H1 (cell line): Measurements from ENCODE around the gene SUPT20HL1. TPM values are rescaled to one million over a fixed set of nuclear protein-coding genes. Genes with fewer than 3 reads are reported as not detected.

Experiments
- CTCF ChIA-PET: fragments of 300-600 bp; sonication (Branson Sonifier 250); formaldehyde crosslinking; loops from one replicate; lab custom pipeline; 2021; ENCODE audit not compliant: partially characterized antibody; lab: Charles Lee
- POLR2A ChIA-PET: fragments of 300-600 bp; sonication (Branson Sonifier 250); formaldehyde crosslinking; loops from one replicate; lab custom pipeline; 2021; ENCODE audit warnings: inconsistent platforms; ENCODE audit not compliant: partially characterized antibody; lab: Charles Lee
- DNase-seq, 2 experiments: peaks; one replicate each; pipeline versions ENCODE4 v3.0.0 to v3.0.0-alpha.2; 2010 to 2022; ENCODE audit warnings: low spot score in 2 of 2, low read depth in 1 of 2, mixed read lengths in 1 of 2
- FAIRE-seq: peaks from 2 replicates; lab custom pipeline; 2011; peaks lifted over from hg19 to GRCh38; lab: Jason Lieb, UNC
- H2AFZ ChIP-seq: 2 replicates; pipeline ENCODE4 v1.8.1; 2012; ENCODE audit warnings: low read length, inconsistent platforms
- H2AK5ac ChIP-seq: 2 replicates; pipeline ENCODE4 v1.6.1; 2013; ENCODE audit warnings: low read depth, low read length
- H2BK120ac ChIP-seq: replicated peaks from 2 replicates; pipeline ENCODE3; 2013; ENCODE audit warnings: low read depth, low read length, inconsistent platforms
- H2BK12ac ChIP-seq: 2 replicates; pipeline ENCODE4 v1.6.1; 2013; ENCODE audit warnings: low read depth, low read length
- H2BK15ac ChIP-seq: 2 replicates; pipeline ENCODE4 v1.6.1; 2013; ENCODE audit warnings: low read length
- H2BK20ac ChIP-seq: 2 replicates; pipeline ENCODE4 v1.6.1; 2013; ENCODE audit warnings: low read length
- H2BK5ac ChIP-seq: 2 replicates; pipeline ENCODE4 v1.6.1; 2013; ENCODE audit warnings: low read depth, low read length
- H3K14ac ChIP-seq: 2 replicates; pipeline ENCODE4 v1.6.1; 2013; ENCODE audit warnings: inconsistent platforms; ENCODE audit not compliant: insufficient read length
- H3K18ac ChIP-seq: 2 replicates; pipeline ENCODE4 v1.6.1; 2013; ENCODE audit warnings: low read length; ENCODE audit errors: extremely low read depth
- H3K23ac ChIP-seq: 2 replicates; pipeline ENCODE4 v1.6.1; 2013; ENCODE audit warnings: inconsistent platforms; ENCODE audit not compliant: insufficient read length
- H3K23me2 ChIP-seq: 2 replicates; pipeline ENCODE4 v1.6.1; 2013; ENCODE audit warnings: low read depth, low read length
- H3K27ac ChIP-seq: 2 replicates; pipeline ENCODE4 v1.6.1; 2011; ENCODE audit warnings: low read depth, low read length, inconsistent platforms
- H3K27me3 ChIP-seq, 4 experiments: replicated peaks in 1 of 4; 1 replicate in 1 of 4; 2 replicates in 3 of 4; pipeline versions ENCODE4 v1.6.1 to v1.8.1; 2011 to 2013; ENCODE audit warnings: low read length in 3 of 4, mild to moderate bottlenecking in 3 of 4, inconsistent platforms in 2 of 4, mixed read lengths in 2 of 4, moderate library complexity in 1 of 4; ENCODE audit not compliant: control insufficient read depth in 3 of 4, insufficient read depth in 3 of 4; ENCODE audit errors: extremely low read depth in 1 of 4
- H3K36me3 ChIP-seq, 4 experiments: 2 replicates each; pipeline versions ENCODE4 v1.6.1 to v1.8.1; 2011 to 2013; ENCODE audit warnings: mild to moderate bottlenecking in 4 of 4, low read length in 3 of 4, moderate library complexity in 2 of 4, control low read depth in 1 of 4, inconsistent platforms in 1 of 4; ENCODE audit not compliant: insufficient read depth in 4 of 4, control insufficient read depth in 2 of 4
- H3K4ac ChIP-seq: replicated peaks from 2 replicates; pipeline ENCODE3; 2013; ENCODE audit warnings: low read length, low read depth, mixed read lengths, inconsistent platforms; ENCODE audit not compliant: insufficient read length
- H3K4me1 ChIP-seq, 4 experiments: replicated peaks in 1 of 4; 1 replicate in 1 of 4; 2 replicates in 3 of 4; pipeline versions ENCODE4 v1.6.1 to v1.8.1; 2011 to 2013; ENCODE audit warnings: low read length in 3 of 4, inconsistent platforms in 2 of 4, mixed read lengths in 1 of 4; ENCODE audit not compliant: insufficient read depth in 4 of 4, control insufficient read depth in 3 of 4
- H3K4me2 ChIP-seq, 2 experiments: 2 replicates each; pipeline versions ENCODE4 v1.6.1 to v1.8.1; 2011 to 2013; ENCODE audit warnings: low read depth in 2 of 2, low read length in 2 of 2, control low read depth in 1 of 2, inconsistent platforms in 1 of 2, mild to moderate bottlenecking in 1 of 2; ENCODE audit not compliant: insufficient read depth in 1 of 2
- H3K4me3 ChIP-seq, 4 experiments: fragments of 200-600, 300-600 bp in 1 of 4; sonication (generic), shearing (Covaris generic), sonication (Bioruptor Twin) in 1 of 4; 2 replicates each; pipeline versions ENCODE4 v1.5.1 to v1.8.1; 2011 to 2016; ENCODE audit warnings: low read length in 4 of 4, low read depth in 3 of 4, control low read depth in 2 of 4, inconsistent platforms in 2 of 4, mild to moderate bottlenecking in 2 of 4, mixed read lengths in 1 of 4, moderate library complexity in 1 of 4; ENCODE audit not compliant: insufficient read depth in 2 of 4; ENCODE audit errors: extremely low read depth in 1 of 4
- H3K56ac ChIP-seq: replicated peaks from 2 replicates; pipeline ENCODE3; 2013; ENCODE audit warnings: low read depth, mild to moderate bottlenecking, mixed read lengths, low read length, inconsistent platforms; ENCODE audit not compliant: insufficient read length
- H3K79me1 ChIP-seq: 2 replicates; pipeline ENCODE4 v1.6.1; 2013; ENCODE audit warnings: low read depth, low read length, control low read depth
- H3K79me2 ChIP-seq, 2 experiments: 2 replicates each; pipeline versions ENCODE4 v1.6.1 to v1.8.1; 2012 to 2013; ENCODE audit warnings: low read length in 2 of 2, mild to moderate bottlenecking in 2 of 2, inconsistent platforms in 1 of 2; ENCODE audit not compliant: insufficient read depth in 2 of 2, control insufficient read depth in 1 of 2
- H3K9ac ChIP-seq, 4 experiments: replicated peaks in 1 of 4; 1 replicate in 1 of 4; 2 replicates in 3 of 4; pipeline versions ENCODE4 v1.6.1 to v1.8.1; 2011 to 2013; ENCODE audit warnings: low read depth in 3 of 4, low read length in 3 of 4, control low read depth in 2 of 4, mild to moderate bottlenecking in 2 of 4, moderate library complexity in 2 of 4, inconsistent platforms in 1 of 4; ENCODE audit errors: extremely low read depth in 1 of 4
- H3K9me3 ChIP-seq, 2 experiments: 2 replicates each; pipeline versions ENCODE4 v1.6.1 to v1.8.1; 2012 to 2013; ENCODE audit warnings: mild to moderate bottlenecking in 2 of 2, moderate library complexity in 2 of 2, control low read depth in 1 of 2, inconsistent platforms in 1 of 2, low read depth in 1 of 2, low read length in 1 of 2, mixed read lengths in 1 of 2; ENCODE audit not compliant: insufficient read depth in 2 of 2
- H4K20me1 ChIP-seq, 2 experiments: replicated peaks in 1 of 2; 2 replicates each; pipeline versions ENCODE3 to v1.8.1; 2011 to 2013; ENCODE audit warnings: inconsistent platforms in 2 of 2, low read length in 2 of 2, mild to moderate bottlenecking in 1 of 2; ENCODE audit not compliant: insufficient read depth in 2 of 2, control insufficient read depth in 1 of 2
- H4K5ac ChIP-seq: 2 replicates; pipeline ENCODE4 v1.6.1; 2013; ENCODE audit warnings: low read length, low read depth, mixed read lengths, inconsistent platforms; ENCODE audit not compliant: insufficient read length
- H4K8ac ChIP-seq: 2 replicates; pipeline ENCODE4 v1.8.0; 2013; ENCODE audit warnings: mild to moderate bottlenecking, moderate library complexity, low read length, inconsistent platforms; ENCODE audit not compliant: insufficient read depth; ENCODE audit errors: extremely low read depth
- H4K91ac ChIP-seq: replicated peaks from 2 replicates; pipeline ENCODE3; 2013; ENCODE audit warnings: low read length, mixed read lengths, inconsistent platforms; ENCODE audit not compliant: insufficient read length
- CHD1 ChIP-seq: IDR thresholded peaks from 2 replicates; pipeline ENCODE4 v1.6.1; 2012; ENCODE audit warnings: low read depth, low read length, improper control_type of control experiment
- CREB1 ChIP-seq: IDR thresholded peaks from 2 replicates; pipeline ENCODE4 v1.6.1; 2012; ENCODE audit warnings: inconsistent platforms
- CTCF ChIP-seq, 3 experiments: IDR thresholded peaks; 1 replicate in 2 of 3; 2 replicates in 1 of 3; pipeline versions ENCODE4 v1.5.1 to v1.6.1; 2011; ENCODE audit warnings: low read length in 3 of 3, mild to moderate bottlenecking in 3 of 3, inconsistent platforms in 2 of 3, low read depth in 1 of 3, moderate library complexity in 1 of 3; ENCODE audit not compliant: insufficient read depth in 1 of 3; ENCODE audit errors: control extremely low read depth in 1 of 3
- GABPA ChIP-seq: IDR thresholded peaks from 2 replicates; pipeline ENCODE4 v1.6.1; 2011; ENCODE audit warnings: mild to moderate bottlenecking, low read length, moderate library complexity, borderline replicate concordance; ENCODE audit not compliant: insufficient read depth
- JUN ChIP-seq: IDR thresholded peaks from 2 replicates; pipeline ENCODE4 v1.6.1; 2011; ENCODE audit warnings: low read depth, mild to moderate bottlenecking, improper control_type of control experiment, low read length
- KDM1A ChIP-seq: fragments of 200-600, 300-600 bp; sonication (generic); IDR thresholded peaks from 2 replicates; pipeline ENCODE4 v1.7.1; 2016; ENCODE audit warnings: mild to moderate bottlenecking, low read length, borderline replicate concordance
- RNF2 ChIP-seq: fragments of 200-900, 300-1000 bp; sonication (generic); IDR thresholded peaks from 2 replicates; pipeline ENCODE4 v1.7.1; 2016; ENCODE audit warnings: borderline replicate concordance, low read depth, mild to moderate bottlenecking, antibody characterized with exemption, low read length; ENCODE audit not compliant: poor library complexity, severe bottlenecking; ENCODE audit errors: missing control alignments
- SIRT6 ChIP-seq: IDR thresholded peaks from one replicate; pipeline ENCODE4 v1.7.1; 2012; ENCODE audit warnings: low read length, inconsistent platforms
- SP1 ChIP-seq: IDR thresholded peaks from 2 replicates; pipeline ENCODE4 v1.6.1; 2011; ENCODE audit warnings: low read depth, low read length
- SRF ChIP-seq: IDR thresholded peaks from 2 replicates; pipeline ENCODE4 v1.6.1; 2011; ENCODE audit warnings: mild to moderate bottlenecking, low read depth, low read length, moderate library complexity
- SUZ12 ChIP-seq: fragments of 200-600 bp; sonication (generic); IDR thresholded peaks from 2 replicates; pipeline ENCODE4 v1.6.1; 2012; ENCODE audit warnings: mild to moderate bottlenecking, inconsistent platforms, low read length, moderate library complexity, mixed read lengths
- TAF1 ChIP-seq: IDR thresholded peaks from 2 replicates; pipeline ENCODE4 v1.6.1; 2011; ENCODE audit warnings: mild to moderate bottlenecking, low read depth, low read length
- TCF12 ChIP-seq: IDR thresholded peaks from 2 replicates; pipeline ENCODE4 v1.6.1; 2011; ENCODE audit warnings: low read depth, mild to moderate bottlenecking, low read length
- WGBS, 2 experiments: shearing (Covaris generic) in 1 of 2; methylation state at CpG; one replicate each; pipeline versions ENCODE4 v1.1.6 to v1.1.7; 2013 to 2015; ENCODE audit warnings: low lambda C conversion rate in 2 of 2, mixed read lengths in 2 of 2, inconsistent platforms in 1 of 2, low coverage in 1 of 2, missing lambda C conversion rate in 1 of 2; ENCODE audit not compliant: insufficient replicate concordance in 2 of 2, insufficient coverage in 1 of 2, insufficient read length in 1 of 2; ENCODE audit errors: extremely low coverage in 1 of 2, missing lambda C conversion rate in 1 of 2; 5-methylcytosine and 5-hydroxymethylcytosine counted together
- polyA plus RNA-seq, 7 experiments: library from polyadenylated mRNA; depleted of rRNA in 3 of 7; stranded (reverse) in 5 of 7; unstranded in 2 of 7; fragments of >200 nt in 5 of 7; fragments of 200-250 nt in 2 of 7; gene quantifications; 1 replicate in 5 of 7; 2 replicates in 1 of 7; 4 replicates in 1 of 7; pipeline versions ENCODE4 v1.2.1 to v1.2.3, GENCODE V29; 2011 to 2013; ENCODE audit warnings: missing spikeins in 2 of 7, mixed read lengths in 2 of 7
- total RNA-seq: library from RNA; stranded (reverse); fragmentation: NEBNext Ultra II Directional; extraction: Animal tissue kit (Norgen Biotek cat#: 25700); gene quantifications from 2 replicates; pipeline ENCODE4 v1.2.1, GENCODE V29; 2021

The SUPT20HL1 gene
- total and polyA plus RNA-seq, 2 of the 8 experiments (the other 6 are each of a cell fraction or from before 2014, with no cell fraction given): not detected

GRCh38 chrX:24396931-24397279 lies 36.5 kb downstream of the SUPT20HL1 start:
- POLR2A ChIA-PET: interaction anchor here (1.4 kb wide), 1 partner anchor 10 kb away, joined by 4 read pairs; no protein-coding TSS in a partner anchor
- no CpG with 5 or more reads among the region's 1 CpG for WGBS, 2 experiments
- TF ChIP-seq SRF (no peak), GABPA (no peak), KDM1A (no peak), CHD1 (no peak), SIRT6 (no peak), TAF1 (no peak), CTCF (IDR thresholded peaks at IDR 0.05; ENCODE audit: control extremely low read depth in 1 of 3, insufficient read depth in 1 of 3, low read depth in 1 of 3, low read length in 3 of 3) (no peak), TCF12 (no peak), SUZ12 (no peak), JUN (no peak), CREB1 (no peak), RNF2 (no peak), SP1 (no peak)

More at GRCh38 chrX:24396931-24397279, 36.5 kb downstream of the SUPT20HL1 start:
- H3K27ac ChIP-seq: no peak overlapping the region
- no peak overlapping the region for H4K5ac ChIP-seq
- no peaks in the 10 kb centered on the region for H3K79me1 ChIP-seq
- no peak overlapping the region for H2BK120ac ChIP-seq
- H3K79me2 ChIP-seq: no peaks in the 10 kb centered on the region
- no peak for DNase-seq
- no peaks in the 10 kb centered on the region for H3K36me3 ChIP-seq
- FAIRE-seq: no peak
- no peak overlapping the region for H3K23ac ChIP-seq
- H2BK5ac ChIP-seq: no peak overlapping the region
- CTCF ChIA-PET: interaction anchor here (0.7 to 11.4 kb wide), 14 partner anchors 10 to 238 kb away, joined by 3 to 144 read pairs (median 5); no protein-coding TSS in a partner anchor
- no peak overlapping the region for H3K18ac ChIP-seq
- no peak overlapping the region for H4K91ac ChIP-seq
- no peak overlapping the region for H2BK12ac ChIP-seq
- no peak overlapping the region for H3K14ac ChIP-seq
- H4K8ac ChIP-seq: no peak overlapping the region
- no peak overlapping the region for H3K9ac ChIP-seq
- H4K20me1 ChIP-seq: no peaks in the 10 kb centered on the region
- H2AK5ac ChIP-seq: no peak overlapping the region
- no peak overlapping the region for H2BK15ac ChIP-seq
- no peak overlapping the region for H2BK20ac ChIP-seq
- H3K4me1 ChIP-seq: no peaks in the 10 kb centered on the region; a peak in 1 of 7 replicates
- H3K4ac ChIP-seq: no peak overlapping the region
- peaks cover 3% of the 10 kb centered on the region; the same call in 1 of the 2 replicates for H3K23me2 ChIP-seq
- H3K4me3 ChIP-seq: no peak overlapping the region
- no peak overlapping the region for H3K56ac ChIP-seq
- no peaks in the 10 kb centered on the region for H3K9me3 ChIP-seq
- H3K27me3 ChIP-seq: no peaks in the 10 kb centered on the region
- H3K4me2 ChIP-seq: no peak overlapping the region
- no peak overlapping the region for H2AFZ ChIP-seq
